Embryonic facial prominence (tissue), 1 donor: Measurements from ENCODE around the gene CLN5.
"Not testable (repeated sequence)": the region's sequence is repeated elsewhere in the genome, so short reads cannot be mapped to it uniquely, and the experiment has no call there.

Source experiments
- DNase-seq: peaks from one replicate; pipeline ENCODE4 v3.0.0-alpha.2; 2016; ENCODE audit errors: extremely low spot score

CLN5 gene

DNA sequence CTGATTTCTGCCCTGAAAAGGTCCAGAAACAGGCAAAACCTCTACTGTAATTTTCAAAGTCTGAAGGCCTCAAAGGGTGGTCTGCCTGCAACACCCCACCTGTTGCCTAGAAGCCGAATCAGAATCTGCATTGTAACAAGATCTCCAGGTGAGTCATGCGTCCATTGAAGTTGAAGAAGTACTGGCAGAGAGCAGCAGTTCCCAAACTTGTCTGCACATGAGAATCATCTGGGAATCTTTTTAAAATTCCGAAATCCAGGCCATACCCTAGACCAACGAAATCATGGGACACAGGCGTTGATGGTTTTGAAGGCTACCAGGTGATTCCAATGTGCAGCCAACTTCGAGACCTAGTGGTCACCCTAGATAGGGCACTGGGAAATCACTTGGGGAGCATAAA is 16.0 kb upstream of the CLN5 start:
- DNase-seq: no peak

DNA sequence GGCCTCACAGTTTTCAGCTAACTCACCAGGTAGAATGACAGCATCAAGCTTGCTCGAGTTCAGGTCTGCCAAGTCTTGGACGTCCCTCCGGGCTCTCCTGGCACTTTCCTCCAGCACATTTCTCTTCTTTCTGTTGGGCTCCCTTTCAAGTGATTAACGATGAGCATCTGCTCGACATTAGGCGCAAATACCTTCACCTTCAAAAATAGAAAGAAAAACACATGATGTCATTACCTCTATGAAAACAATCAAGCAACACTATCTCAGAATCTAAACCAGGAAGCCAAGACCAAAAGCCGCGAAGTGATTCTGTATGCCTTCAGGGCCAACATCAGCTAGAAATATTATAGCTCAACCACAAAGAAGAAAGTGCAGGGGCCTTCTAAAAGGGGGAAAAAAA is 15.4 kb upstream of the CLN5 start:
- DNase-seq: no peak

DNA sequence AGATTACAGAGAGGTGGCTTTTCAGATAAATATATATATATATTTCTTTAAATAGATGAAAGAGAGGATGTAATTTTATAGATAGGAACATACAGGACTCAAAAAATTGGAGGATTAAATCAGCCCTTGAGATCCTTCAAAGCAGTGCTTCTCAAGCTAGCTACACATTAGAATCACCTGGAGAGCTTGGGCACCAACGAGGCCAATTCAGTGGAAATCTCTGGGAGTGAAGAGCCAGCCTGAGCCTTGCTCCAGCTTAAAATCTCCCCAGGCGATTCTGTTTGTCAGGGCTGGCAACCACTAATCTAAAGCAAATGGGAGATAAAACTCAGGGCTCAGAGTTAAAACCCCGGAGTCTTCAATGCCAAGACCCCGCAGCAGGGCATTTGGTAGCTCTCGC is 15.0 kb upstream of the CLN5 start:
- DNase-seq: no peak

DNA sequence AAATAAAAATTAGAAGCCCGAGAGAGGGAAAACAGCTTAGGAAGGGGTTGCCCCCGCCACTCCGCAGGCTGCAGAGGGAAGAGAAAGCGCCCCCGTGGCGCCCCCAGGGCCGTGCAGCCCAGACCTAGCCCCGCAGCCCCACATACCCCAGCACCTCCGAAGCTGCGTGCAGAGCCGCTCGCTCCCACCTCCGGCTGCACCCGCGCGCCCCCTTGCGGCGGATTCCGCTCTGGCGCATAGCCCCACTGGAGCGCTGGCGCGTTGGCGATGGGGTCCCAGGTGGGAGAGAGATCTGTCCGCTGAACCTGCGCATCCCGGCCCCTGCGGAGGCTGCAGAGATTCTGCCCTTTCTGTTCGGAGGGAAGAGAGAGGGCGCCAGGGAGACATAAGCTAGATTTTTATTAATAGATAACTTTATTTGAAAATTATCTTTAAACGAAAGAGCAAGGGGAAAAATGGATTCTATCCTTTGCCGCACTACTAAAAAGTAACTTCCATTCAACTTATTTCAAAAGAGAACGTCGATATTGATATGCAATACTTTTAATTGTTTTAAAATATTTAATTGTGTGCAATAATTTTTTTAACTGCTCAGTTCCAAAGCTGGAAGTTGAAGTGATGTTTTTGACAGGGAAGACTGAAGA is 11.7 kb upstream of the CLN5 start:
- peak; percentile 40 for DNase-seq

DNA sequence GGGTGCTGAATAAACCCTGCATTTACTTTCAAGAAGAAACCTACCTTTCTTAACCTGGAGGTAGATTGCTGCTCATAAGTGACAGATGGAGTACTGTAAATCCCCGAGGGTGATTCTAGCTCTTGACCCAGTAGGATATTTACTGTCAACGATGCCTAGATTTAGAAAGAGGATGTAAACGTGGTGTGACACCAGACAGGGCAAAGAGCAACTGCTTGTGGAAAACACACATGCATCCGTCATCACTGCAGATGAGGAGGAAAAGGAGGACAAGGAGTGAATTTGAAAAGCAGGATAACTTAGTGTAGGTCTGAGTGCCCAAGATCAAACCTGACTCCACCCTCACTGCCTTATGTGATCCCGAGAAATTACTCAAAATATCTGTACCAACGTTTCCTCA is 9.8 kb upstream of the CLN5 start:
- no peak for DNase-seq

DNA sequence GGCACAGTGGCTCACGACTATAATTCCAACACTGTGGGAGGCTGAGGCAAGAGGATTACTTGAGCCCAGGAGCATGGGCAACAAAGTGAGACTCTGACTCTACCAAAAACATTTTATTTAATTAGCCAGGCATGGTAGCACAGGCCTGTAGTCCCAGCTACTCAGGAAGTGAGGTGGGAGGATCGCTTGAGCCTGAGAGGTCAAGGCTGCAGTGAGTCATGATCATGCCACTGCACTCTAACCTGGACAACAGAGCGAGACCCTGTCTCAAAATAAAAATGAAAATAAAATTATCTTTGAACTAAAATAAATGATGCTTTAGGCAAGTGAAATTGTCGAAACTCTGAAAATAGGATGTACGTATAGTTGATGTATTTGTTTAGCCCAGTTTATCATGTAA is 8.2 kb upstream of the CLN5 start:
- no peak for DNase-seq

DNA sequence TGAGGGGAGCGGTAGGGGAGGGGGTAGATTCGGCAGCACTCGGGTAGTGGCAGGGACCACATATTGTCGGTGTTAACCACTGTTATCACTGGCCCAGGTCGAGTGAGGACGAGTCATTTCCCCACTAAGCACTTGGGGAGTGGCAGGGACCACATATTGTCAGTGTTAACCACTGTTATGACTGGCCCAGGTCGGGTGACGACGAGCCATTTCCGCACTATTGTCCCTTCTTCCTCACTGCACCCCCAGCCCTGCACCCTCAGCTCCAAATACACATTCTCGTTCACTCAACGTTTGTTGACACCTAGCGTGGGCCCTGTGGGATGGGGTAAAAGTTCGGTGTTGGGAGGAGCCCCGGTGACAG is 467 bp upstream of the CLN5 start:
- no peak for DNase-seq

DNA sequence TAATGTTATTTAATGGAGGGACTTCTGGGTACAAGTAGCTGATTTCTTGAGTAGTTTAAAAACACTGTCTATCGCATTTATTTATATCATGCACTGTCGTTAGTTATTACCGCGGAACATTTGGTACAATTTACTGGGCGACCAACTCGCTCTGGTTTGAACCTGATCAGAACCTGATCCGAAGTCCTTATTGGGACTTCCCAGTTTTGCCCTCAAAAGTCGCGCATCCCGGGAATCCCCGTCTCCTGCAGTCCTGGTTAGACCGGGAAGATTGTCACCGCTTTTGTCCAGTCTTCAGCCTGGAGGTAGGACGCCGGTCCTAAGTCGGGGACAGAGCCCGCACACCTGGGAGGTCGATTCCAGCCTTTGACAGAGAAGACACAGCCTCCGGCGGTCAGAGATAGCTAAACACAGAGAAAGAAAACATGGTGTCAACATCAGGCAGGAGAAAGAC is 694 bp downstream of the CLN5 start:
- no peak for DNase-seq

DNA sequence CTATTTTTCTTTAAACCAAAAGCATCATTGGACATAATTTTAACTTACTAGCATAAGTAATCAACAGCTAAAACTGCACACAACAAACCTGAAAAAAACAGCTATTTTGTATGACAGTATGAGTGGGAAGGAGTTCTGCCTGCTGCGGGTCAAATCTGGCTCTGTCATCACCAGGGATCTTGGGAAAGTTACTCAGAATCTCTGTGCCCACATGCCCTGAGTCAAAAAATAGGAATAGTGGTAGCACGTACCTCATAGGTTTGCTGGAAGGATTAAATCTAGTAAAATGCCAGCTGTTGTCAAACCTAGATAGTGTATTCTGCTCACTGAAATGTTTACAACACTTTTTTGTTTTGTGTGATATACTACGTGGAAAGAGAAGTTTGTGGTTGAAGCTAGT is 1.1 kb downstream of the CLN5 start:
- no peak for DNase-seq

DNA sequence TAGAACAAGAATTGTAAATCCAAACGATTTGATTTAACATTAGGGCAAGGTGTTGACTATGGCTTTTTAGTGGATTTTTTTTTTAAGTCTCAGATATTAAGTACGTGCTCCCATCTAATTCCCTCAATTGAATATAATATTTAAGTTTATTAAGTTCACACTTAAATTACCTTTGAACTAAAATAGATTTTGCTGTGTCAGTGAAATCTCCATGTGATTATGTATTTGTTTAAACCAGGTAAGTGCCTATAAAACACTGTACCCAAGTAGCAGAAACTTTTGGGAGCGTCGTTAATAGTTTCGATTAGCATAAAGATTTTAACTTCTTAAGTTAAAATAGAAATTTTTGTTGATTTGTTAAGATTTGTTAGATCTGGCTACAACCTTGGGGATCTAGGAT is 1.6 kb downstream of the CLN5 start:
- DNase-seq: no peak

DNA sequence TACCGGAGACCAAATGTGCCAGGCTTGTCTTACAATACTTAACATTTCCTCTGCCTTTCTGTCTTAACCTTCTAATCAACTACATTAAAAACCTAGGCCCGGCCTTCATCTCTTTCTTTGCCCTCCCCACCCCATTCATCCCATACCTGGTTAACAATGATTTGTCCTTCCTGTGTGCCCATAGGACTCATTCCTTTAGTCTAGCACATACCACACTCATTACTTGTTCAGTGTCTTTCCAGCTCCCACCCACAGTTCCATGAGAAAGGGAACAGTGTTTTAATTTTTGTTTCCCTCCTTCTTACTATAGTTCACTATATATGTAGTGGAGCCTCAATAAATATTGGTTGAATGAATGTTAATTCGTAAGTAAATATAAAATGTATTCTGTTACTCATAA is 2.4 kb downstream of the CLN5 start:
- DNase-seq: no peak

DNA sequence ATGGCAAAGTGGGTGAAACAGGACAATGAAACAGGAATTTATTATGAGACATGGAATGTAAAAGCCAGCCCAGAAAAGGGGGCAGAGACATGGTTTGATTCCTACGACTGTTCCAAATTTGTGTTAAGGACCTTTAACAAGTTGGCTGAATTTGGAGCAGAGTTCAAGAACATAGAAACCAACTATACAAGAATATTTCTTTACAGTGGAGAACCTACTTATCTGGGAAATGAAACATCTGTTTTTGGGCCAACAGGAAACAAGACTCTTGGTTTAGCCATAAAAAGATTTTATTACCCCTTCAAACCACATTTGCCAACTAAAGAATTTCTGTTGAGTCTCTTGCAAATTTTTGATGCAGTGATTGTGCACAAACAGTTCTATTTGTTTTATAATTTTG is 8.6 kb downstream of the CLN5 start:
- no peak for DNase-seq

DNA sequence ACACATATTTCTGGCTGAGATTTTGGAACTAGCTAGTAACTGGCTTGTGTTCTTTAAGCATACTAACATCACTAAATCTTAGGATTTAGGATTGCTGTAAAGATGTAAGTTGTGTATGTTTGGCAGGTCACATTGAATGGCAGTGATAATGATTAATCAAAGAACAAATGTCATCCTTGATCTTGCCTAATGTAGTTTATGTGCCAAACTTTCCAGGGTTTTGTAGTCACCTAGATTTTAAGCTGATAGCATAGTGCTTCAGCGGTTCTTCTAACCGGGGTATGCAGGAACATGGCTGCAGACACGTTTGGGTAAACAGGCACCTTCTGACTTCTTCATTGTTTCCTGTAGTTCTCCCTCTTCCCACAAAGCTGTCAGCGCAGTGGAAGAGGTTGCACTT is 9.7 kb downstream of the CLN5 start:
- no peak for DNase-seq

DNA sequence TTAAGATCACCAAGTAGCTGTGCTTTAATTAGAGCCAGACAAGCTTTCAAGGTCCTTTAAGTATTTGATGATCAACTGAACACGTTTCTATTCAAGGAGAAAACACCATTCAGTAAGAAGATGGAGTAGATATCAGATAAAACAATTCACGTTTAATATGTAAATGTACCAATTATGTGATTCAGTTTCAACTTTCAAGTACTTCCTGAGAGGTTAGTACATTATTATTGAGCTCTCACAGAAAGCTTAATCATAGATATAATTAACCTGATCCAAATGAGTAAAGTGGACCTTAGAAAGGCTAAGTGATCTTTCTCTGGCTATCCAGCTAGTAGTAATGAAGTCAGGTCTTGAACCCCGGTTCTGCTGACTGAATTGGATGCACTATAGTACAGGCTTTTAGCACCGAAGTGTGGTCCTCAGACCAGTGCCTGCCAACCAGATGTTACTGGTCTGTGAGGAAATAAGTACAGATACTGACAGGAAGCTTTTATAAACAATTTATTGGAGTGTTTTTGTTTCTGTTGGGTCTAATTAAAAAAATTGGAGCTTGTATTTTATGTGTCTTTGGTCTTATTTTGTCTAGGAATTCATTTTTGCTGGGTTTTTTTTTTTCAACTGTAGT is 10.2 kb downstream of the CLN5 start:
- DNase-seq: no peak

DNA sequence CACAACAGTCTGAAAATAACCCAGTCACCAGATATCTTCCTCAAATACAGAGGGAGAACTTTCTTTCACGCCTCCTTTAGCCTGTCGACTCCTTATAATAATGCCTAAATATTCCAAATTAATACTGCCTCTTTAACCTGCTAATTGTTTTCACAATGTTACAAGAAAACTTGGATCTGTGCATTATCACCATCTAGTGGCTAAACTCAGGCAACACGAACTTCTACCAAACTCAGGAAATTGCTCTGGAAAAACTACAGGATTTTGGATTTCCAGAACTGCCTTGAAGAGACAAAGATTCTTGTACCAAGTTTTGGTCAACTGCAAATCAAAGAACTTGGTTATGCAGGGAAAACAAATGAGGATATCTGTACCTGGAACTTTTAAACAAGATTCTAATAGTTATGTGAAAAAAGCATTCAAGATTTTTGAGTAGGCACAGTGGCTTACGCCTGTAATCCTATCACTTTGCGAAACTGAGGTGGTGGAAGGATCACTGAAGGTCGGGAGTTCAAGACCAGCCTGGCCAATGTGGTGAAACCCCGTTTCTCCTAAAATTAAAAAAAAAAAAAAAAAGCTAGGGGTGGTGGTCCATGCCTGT is 10.8 kb downstream of the CLN5 start:
- no peak for DNase-seq

DNA sequence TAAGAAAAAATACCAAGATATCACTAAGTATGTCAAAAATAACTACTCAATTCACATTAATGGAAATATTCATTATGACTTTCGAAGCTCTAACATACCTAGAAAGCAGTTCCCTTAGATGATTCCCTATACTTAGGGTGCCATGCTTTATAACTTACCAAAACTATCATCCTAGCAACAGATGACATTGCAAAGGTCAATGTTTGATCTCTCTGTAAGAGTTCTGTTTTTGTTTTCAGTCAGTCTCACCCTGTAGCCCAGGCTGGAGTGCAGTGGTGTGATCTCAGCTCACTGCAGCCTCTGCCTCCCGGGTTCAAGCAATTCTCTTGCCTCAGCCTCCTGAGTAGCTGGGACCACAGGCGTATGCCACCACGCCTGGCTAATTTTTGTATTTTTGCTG is 16.5 kb downstream of the CLN5 start:
- not testable (repeated sequence) for DNase-seq

DNA sequence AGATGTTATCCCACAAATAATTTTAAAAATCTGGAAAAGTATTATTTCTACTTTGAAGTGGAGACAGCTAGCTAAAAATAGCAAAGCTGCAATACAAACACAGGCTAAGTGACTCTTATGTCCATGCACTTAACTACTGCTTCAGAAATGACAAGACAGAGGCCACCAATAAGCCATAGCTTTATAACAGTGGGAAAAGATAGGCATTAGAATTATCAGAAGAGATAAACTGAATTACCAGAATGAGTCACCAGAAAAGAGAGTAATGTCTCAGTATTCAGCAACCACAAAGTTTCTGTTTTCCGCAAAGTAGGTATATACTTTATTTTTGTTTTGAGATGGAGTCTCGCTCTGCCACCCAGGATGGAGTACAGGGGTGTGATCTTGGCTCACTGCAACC is 17.1 kb downstream of the CLN5 start:
- DNase-seq: no peak

DNA sequence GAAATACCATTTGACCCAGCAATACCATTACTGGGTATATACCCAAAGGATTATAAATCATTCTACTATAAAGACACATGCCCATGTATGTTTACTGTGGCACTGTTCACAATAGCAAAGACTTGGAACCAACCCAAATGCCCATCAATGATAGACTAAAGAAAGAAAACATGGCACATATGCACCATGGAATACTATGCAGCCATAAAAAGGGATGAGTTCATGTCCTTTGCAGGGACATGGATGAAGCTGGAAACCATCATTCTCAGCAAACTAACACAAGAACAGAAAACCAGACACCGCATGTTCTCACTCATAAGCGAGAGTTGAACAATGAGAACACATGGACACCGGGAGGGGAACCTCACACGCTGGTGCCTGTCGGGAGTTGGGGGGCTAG is 17.8 kb downstream of the CLN5 start:
- not testable (repeated sequence) for DNase-seq

DNA sequence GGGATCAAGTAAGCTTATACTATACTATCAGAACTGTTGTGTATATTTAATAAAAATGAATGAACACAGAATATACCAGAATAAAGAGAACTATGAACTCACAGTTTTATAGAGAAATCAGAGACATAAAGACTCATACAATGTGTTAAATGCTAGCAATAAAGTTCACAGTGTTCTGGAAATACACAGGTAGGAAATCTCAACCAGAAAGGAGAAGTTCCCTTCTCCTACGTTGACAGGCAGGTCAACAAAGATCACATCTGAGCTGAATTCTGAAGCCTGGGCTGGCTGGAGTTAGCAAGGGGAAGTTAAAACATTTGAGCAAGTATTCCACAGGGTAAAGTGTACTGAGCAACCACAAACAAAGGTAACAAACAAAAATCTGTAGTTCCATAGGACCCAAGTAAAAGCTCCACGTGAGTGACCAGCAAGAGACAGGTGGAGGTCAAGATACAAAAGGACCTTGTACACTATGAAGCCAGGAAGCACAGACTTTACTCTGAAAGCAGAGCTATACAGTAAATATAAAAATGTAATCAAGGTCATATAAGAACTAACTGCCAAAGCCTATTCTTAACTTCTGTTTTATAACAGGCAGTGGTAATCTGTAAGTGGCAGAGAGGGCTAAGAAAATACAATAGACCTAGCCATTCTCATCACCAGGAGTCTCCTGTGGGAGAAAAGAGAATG is 22.1 kb downstream of the CLN5 start:
- no peak for DNase-seq

DNA sequence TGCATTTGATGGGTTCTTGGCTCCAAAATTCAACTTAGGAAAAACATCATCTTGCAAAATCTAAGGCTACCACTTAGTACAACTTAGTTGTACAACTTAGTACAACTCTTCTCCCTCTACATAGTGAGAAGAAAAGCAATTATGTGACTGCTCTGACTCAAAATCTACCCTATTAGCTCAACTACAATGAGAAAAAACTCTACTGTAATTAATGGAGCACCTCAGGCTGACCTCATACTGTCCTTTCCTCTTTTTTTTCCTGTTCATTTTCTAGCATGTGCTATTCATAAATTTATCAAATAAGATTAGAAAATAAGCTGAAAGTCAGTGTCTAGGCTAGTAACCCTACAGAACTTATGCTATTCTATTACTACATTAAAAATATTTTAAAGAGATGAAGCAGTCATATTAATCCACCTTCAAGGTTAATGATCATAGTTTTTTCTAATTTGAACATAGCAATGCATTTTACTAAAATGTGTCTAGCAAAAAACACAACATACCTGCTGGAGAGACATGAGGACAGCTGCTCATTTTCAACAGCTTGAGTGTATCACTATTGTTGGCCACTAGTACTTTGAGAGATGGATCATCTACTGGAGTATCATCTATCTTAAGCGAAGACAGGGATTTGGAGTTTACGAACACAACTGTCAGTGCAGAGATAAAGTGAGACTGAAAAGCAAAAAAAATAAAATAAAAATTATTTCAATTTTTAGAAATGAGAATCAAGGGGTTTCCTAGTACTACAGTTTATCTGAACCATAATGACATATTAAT is 23.2 kb downstream of the CLN5 start:
- DNase-seq: no peak

DNA sequence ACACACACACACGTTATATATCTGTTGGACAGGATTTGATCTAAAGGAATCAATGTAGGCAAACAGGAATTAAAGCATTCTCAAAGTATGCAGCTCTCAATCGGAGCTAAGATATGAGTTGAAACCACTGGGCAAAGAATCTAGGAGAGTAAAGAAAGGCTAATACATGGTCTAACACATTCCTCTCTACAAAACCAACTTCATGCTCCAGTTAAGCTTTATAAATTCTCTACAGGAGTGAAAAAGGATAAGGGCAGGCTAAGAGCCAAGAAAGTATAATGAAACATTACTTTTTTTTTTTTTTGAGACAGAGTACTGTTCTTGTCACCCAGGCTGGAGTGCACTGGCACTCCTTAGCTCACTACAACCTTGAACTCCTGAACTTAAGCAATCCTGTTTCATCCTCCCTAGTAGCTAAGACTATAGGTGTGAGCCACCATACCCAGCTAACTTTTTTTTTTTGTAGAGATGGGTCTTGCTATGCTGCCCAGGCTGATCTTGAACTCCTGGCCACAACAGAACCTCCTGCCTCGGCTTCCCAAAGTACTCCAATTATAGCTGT is 24.5 kb downstream of the CLN5 start:
- no peak for DNase-seq
